GM19397 (cell line): ENCODE measurements around the gene CRYL1.
"Not testable (repeated sequence)": the region's sequence is repeated elsewhere in the genome, so short reads cannot be mapped to it uniquely, and the experiment has no call there.

Experiments
- ATAC-seq: cut with Tn5 transposase; IDR thresholded peaks from one replicate; pipeline ENCODE4 v1.9.1; 2021; ENCODE audit warnings: mild to moderate bottlenecking, moderate library complexity; ENCODE audit not compliant: unreplicated experiment

CRYL1 gene

DNA sequence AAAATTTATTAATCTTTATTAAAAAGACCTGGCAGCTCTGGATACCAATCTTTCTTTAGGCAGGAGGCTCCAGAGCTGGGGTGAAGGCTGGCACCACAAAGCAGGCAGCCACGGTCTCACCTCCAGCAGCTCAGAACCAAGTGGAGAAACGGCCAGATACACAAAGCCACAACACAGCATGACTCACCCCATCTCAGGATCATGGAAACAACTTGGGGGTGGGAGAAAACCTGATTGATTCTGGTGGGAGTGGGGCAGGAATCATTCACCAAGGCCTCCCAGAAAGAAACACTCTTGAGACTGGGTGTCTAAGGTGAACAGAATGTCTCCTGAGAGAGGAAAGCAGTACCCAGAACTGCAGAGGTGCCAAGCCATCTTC, 64.2 kb downstream of the CRYL1 start:
- ATAC-seq, result no peak

GRCh38 chr13:20460761-20461160, 64.9 kb downstream of the CRYL1 start:
- ATAC-seq, result no peak

GRCh38 chr13:20457670-20458069, 68.0 kb downstream of the CRYL1 start:
- ATAC-seq, result no peak

DNA sequence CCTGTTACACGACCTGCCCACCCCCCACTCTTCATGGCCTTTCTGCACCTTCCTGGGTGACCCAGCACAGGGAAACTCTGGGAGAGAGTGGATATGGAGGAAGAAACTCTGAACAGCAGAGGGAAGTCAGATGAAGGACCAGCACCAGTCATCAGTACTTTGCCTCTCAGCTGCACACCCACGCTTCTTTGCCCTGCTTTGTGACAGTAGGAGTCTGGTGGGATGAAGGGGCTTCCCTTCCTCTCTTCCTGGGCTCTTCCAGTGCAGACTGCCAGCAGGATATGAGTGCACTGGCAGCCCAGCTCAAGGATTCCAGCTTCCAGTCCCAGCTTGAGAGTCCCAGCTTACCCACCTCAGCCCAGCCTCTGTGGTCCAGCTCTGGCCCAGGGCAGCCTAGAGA, 68.9 kb downstream of the CRYL1 start:
- ATAC-seq, result no peak

- ATAC-seq, result no peak
Observed at GRCh38 chr13:20451397-20451796, 74.3 kb downstream of the CRYL1 start.

DNA sequence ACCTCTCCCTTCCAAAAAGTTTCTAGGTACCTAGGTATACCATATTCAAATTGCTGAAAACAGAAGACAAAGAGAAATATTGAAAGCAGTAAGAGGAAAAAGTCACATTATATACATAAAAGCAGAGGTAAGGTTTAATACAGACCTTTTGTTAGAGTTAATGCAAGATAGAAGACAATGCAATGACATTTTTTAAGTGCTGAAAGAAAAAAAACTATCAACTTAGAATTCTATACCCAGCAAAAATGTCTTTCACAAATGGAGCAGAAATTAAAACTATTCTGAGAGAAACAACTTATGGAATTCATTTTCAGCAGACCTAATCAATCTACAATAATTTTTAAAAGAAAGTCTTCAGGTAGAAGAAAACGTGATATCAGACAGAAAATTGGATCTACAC, 77.2 kb downstream of the CRYL1 start:
- no peak for ATAC-seq

GRCh38 chr13:20446900-20447299, 78.8 kb downstream of the CRYL1 start:
- no peak for ATAC-seq

GRCh38 chr13:20446405-20446804, 79.3 kb downstream of the CRYL1 start:
- ATAC-seq, result no peak

DNA sequence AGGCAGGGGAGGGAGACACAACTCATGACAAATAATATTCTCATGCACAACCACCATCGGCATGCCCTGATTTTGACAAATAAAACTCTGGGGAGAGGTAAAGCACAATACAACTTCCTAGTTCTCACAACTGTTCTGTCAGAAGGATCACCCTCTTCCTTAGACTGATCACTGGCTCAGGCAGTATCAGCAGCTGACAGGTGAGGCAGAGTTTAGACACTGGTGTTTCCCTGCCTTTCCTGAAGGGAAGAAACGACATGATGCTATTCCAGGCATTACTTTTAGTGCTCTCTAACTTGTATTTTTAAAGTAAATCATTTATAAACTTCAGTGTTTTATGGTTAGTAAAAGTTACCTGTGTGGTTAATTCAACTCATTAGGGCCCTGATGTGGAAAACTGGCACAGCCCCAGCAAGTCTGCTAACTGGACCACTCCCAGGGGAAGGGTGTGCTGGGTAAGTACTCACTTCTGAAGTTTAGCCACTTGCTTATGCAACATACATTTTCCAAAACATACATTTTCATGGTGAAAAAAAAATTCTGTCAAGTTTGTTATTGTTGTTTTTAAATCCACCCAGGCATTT, 82.8 kb downstream of the CRYL1 start:
- ATAC-seq, result no peak

DNA sequence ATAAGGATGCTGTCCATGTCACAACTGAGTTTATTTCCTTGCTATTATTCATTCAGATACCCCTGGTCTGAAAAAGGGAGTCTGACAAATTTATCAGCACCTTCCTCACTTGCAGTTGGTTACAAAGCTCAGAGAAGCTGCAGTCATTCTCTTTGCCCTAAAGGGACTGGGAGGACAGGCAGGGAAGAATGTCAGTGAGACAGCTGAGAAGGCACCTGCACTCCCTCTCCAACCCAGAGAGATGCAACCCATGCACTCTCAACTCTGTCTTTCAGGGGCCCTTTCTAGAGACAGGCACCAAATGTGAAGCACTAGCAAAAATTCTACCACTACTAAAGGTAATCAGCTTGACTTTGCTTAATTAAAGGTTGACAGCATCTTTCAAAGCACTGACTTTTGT, 83.3 kb downstream of the CRYL1 start:
- no peak for ATAC-seq

DNA sequence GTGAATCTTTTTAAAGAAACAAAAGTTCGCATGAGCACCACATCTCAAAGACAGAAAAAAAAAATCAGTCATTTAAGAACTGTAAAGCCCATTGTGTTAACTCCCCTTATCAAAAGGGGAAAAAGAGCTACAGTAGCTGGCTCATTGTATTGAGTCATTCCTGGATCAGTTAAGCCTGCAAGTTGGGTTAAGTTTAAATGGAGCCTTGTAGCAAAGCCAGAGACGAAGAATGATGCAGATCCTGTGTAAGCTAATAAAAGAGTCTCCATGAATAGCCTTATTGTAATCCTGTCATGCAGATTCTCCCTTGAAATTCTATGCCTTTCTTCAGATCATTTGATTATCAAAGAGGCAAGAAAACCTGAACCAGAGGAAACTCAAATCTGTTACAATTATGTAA, 83.8 kb downstream of the CRYL1 start:
- no peak for ATAC-seq

DNA sequence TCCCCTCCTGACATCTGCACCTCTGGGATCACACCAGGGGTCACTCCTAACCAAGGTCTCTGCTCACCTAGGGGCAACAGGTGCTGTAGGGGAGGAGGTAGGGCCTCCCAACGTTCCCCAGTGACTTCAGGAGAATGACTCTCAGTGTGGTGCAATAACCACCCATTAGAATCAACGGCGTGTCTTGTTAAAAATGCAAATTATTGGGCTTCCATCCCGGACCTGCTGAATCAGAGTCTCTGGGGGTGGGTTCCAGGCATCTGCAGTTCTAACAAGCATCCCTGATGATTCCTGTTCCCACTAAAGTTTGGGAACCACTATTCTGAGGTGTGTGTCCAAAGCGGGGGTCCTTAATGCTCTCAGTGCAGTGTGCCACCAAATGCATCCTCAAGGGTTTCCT, 84.6 kb downstream of the CRYL1 start:
- no peak for ATAC-seq

DNA sequence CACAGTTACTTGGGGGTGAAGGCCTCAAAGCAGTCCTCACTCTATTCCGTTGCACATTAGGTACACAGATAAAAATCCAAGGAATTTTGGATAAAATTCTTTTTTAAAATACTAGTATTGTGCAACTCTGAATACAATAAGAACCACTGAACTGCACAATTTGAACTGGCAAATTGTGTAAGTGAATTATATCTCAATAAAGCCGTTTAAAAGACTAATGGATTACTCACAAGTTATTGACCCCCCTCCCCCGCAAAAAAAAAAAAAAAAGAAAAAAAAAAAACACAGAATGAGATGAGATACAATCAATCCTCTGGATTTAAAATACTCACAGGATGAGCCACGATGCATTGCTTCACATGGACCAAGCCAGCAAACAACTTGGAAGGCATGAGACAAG, 86.4 kb downstream of the CRYL1 start:
- ATAC-seq, result no peak

- ATAC-seq, result no peak
Observed at GRCh38 chr13:20438801-20439200, 86.9 kb downstream of the CRYL1 start.

DNA sequence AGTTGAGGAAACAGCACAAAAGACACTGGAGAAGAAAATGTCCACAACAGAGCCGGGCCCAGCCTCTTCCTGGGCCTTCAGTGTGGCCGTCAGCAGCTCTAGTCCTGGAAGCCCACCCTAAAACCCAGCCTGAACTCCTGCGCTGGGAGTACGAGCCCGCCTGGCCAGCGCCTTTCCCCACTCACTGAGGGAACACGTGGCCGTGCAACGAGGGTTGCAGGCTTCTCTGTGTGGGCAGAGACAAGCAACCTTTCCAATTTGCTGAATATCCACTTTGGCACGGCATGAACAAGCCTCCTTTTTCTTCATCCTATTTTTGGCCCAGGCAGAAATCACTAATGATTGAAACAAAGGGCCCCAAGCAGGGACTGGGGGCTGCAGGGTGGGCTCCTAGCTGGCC, 89.2 kb downstream of the CRYL1 start:
- no peak for ATAC-seq

DNA sequence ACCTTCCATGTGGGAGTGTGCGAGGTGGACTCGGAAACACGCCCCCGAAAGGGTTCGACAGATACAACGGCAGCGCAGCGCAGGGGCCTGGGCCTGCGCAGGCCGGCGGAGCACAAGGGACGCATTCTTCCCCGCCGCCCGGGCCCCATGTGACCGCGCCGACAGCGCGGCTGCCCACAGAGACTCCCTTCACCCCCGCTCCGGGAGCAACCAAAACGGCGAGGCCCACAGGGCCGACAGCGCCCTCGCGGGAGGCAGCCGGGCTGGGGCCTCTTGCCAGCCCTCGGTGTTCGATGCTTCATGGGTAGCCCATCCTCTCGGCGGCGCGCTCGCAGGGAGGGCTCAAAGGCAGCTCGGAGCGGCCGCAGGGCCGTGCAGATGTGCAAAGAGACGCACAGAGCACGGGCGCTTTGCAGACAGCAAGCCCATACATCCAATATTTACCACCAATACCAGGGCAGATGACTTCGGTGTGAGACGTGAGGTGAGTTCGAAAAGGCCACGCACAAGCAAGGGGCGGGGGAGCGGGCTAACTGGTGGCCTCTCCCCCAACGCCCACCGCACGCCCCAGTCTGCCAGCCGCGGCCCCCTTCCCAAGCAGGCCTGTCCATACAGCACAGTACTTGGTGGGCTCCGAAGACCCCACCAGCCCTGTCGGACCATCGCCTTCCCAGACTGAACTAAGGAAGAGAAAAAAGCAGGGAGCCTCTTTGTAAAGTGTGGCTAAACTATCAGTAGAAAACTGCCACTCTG, 89.9 kb downstream of the CRYL1 start:
- no peak for ATAC-seq

- not testable (repeated sequence) for ATAC-seq
Observed at GRCh38 chr13:20434210-20434609, 91.4 kb downstream of the CRYL1 start.

DNA sequence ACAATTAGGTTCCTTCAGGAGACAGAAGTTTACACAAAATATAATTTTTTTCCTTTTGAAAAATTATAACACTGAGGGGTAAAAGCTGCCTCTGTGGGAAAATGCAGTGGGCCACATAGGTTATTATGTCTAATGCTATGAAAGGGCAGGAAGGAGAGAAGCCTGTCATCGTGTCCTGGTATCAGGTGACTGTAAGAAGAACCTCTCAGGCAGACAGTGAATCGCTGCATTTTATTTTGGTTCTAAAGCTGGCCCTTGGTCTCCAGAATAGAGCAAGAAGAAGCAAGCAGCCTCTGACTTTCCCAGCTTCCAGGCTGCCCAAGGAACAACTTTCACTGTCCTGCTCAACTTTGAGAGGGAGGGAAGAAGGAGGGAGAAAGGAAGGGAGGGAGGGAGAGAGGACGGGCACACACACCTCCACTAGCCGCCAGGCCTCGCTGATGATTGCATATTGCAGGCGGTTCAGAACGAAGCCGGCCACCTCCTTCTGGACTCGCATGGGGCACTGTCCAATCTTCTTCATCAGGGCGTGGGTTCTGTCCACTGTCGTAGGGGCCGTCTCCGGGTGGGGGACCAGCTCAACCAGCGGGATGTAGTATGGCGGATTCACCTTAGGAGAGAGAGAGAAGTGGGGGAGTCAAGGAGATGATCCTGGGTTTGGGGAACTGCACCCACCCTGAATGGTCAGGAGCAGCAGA, 93.8 kb downstream of the CRYL1 start:
- ATAC-seq, result no peak

- no peak for ATAC-seq
Observed at GRCh38 chr13:20431080-20431479, 94.6 kb downstream of the CRYL1 start.

- no peak for ATAC-seq
Observed at GRCh38 chr13:20430296-20430695, 95.4 kb downstream of the CRYL1 start.

- no peak for ATAC-seq
Observed at GRCh38 chr13:20429682-20430081, 96.0 kb downstream of the CRYL1 start.
